ENCODE measurements around the gene PPID.
"Not testable (repeated sequence)": the region's sequence is repeated elsewhere in the genome, so short reads cannot be mapped to it uniquely, and the experiment has no call there.

PPID gene

GRCh38 chr4:158729716-158730559, 6.7 kb upstream of the PPID start:
- DNase-seq (ENCODE audit: low read depth in 2 of 2): peak in 1 of 2 donors; percentile 19

- no peak for DNase-seq (ENCODE audit: low read depth in 2 of 2)
Measured at GRCh38 chr4:158728236-158728635, 5.0 kb upstream of the PPID start.

GRCh38 chr4:158726633-158727032, 3.4 kb upstream of the PPID start:
- no peak for DNase-seq (ENCODE audit: low read depth in 2 of 2)

- DNase-seq (ENCODE audit: low read depth in 2 of 2): no peak
Measured at GRCh38 chr4:158724637-158725036, 1.4 kb upstream of the PPID start.

- DNase-seq (ENCODE audit: low read depth in 2 of 2): no peak
Measured at GRCh38 chr4:158722291-158722916, 792 bp downstream of the PPID start.

GRCh38 chr4:158721680-158722079, 1.5 kb downstream of the PPID start:
- DNase-seq (ENCODE audit: low read depth in 2 of 2): no peak

GRCh38 chr4:158715802-158716201, 7.4 kb downstream of the PPID start:
- DNase-seq (ENCODE audit: low read depth in 2 of 2): no peak

GRCh38 chr4:158714937-158715336, 8.3 kb downstream of the PPID start:
- DNase-seq (ENCODE audit: low read depth in 2 of 2): no peak

- DNase-seq (ENCODE audit: low read depth in 2 of 2): not testable (repeated sequence)
Measured at GRCh38 chr4:158712622-158713021, 10.6 kb downstream of the PPID start.

GRCh38 chr4:158710814-158711213, 12.4 kb downstream of the PPID start:
- no peak for DNase-seq (ENCODE audit: low read depth in 2 of 2)

GRCh38 chr4:158704274-158704673, 18.9 kb downstream of the PPID start:
- DNase-seq (ENCODE audit: low read depth in 2 of 2): no peak

- no peak for DNase-seq (ENCODE audit: low read depth in 2 of 2)
Measured at GRCh38 chr4:158688813-158689212, 34.4 kb downstream of the PPID start.

- DNase-seq (ENCODE audit: low read depth in 2 of 2): no peak
Measured at GRCh38 chr4:158682066-158682465, 41.1 kb downstream of the PPID start.

GRCh38 chr4:158681629-158682028, 41.6 kb downstream of the PPID start:
- DNase-seq (ENCODE audit: low read depth in 2 of 2): no peak

- no peak for DNase-seq (ENCODE audit: low read depth in 2 of 2)
Measured at GRCh38 chr4:158678767-158679166, 44.4 kb downstream of the PPID start.

- no peak for DNase-seq (ENCODE audit: low read depth in 2 of 2)
Measured at GRCh38 chr4:158676076-158676475, 47.1 kb downstream of the PPID start.

- no peak for DNase-seq (ENCODE audit: low read depth in 2 of 2)
Measured at GRCh38 chr4:158673633-158674032, 49.6 kb downstream of the PPID start.

GRCh38 chr4:158671915-158672806, 51.0 kb downstream of the PPID start, which contains the start of gene ETFDH:
Gene ETFDH (plus strand): TSS chr4:158672296. CDS start chr4:158672457, 161 bp downstream.
- peak; percentile 98 for DNase-seq (ENCODE audit: low read depth in 2 of 2)

- DNase-seq (ENCODE audit: low read depth in 2 of 2): no peak
Measured at GRCh38 chr4:158671665-158671914, 51.6 kb downstream of the PPID start, which contains the start of gene C4orf46. Gene C4orf46 (minus strand): TSS chr4:158671887. CDS start chr4:158671801, 86 bp downstream.

- DNase-seq (ENCODE audit: low read depth in 2 of 2): peak in 1 of 2 donors; percentile 32
Measured at GRCh38 chr4:158670975-158671664, 52.1 kb downstream of the PPID start.

GRCh38 chr4:158669310-158669709, 53.9 kb downstream of the PPID start:
- DNase-seq (ENCODE audit: low read depth in 2 of 2): no peak
